Right lobe of liver (tissue), 4 donors: ENCODE measurements around the gene OVOL3.

Experiments
- CTCF ChIP-seq, 4 donors: fragments of 200-600 bp in 3 of 4; fragments of 450-650 bp in 1 of 4; IDR thresholded peaks; one replicate each; pipeline versions ENCODE4 v1.5.1 to v1.8.0; 2016 to 2022; ENCODE audit warnings: antibody characterized with exemption in 4 of 4, mild to moderate bottlenecking in 2 of 4
- POLR2A ChIP-seq: fragments of 450-650 bp; IDR thresholded peaks from one replicate; pipeline ENCODE4 v1.6.1; 2017; ENCODE audit warnings: antibody characterized with exemption, mild to moderate bottlenecking
- donor health status: DM: no; HTN: no; CAD: no.
- donor health status: DM: no; HTN: no; CAD: no.
- donor health status: DM: no; HTN: yes; CAD: no.

GRCh38 chr19:36061367-36061766 is 49.6 kb upstream of the OVOL3 start:
- no peak for TF ChIP-seq POLR2A
- no peak for TF ChIP-seq CTCF (IDR thresholded peaks at IDR 0.05)
